HG02938 (cell line): ENCODE measurements around the gene CDKL5.
"Not testable (repeated sequence)": the region's sequence is repeated elsewhere in the genome, so short reads cannot be mapped to it uniquely, and the experiment has no call there.

Source experiments
- ATAC-seq: cut with Tn5 transposase; IDR thresholded peaks from one replicate; pipeline ENCODE4 v1.9.1; 2021; ENCODE audit warnings: mild to moderate bottlenecking, moderate library complexity; ENCODE audit not compliant: unreplicated experiment

The CDKL5 gene

DNA sequence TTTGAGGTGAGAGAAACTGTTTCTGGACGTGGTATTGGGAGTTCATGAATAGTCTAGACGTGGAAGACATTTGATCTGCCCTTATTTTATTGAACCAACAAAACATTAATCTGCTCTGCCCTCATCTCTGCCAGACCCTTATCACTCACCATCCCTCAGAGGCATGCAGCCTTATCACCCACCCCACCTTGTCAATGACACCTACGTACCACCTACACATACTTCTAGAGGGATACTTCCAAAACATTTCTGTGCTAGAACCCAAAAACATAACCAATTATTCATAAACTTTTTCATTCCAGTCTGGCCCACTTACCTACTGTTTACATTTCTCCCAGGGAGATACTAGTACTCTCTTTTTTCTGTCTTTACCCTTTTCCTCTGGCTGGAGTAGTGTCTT is 141.3 kb downstream of the CDKL5 start:
- ATAC-seq: no peak

GRCh38 chrX:18573556-18573955 is 148.1 kb downstream of the CDKL5 start:
- ATAC-seq: no peak

- no peak for ATAC-seq
These were observed 149.2 kb downstream of the CDKL5 start for GRCh38 chrX:18574591-18574990.

- ATAC-seq: no peak
These were observed 150.3 kb downstream of the CDKL5 start for GRCh38 chrX:18575744-18576143.

- no peak for ATAC-seq
These were observed 152.0 kb downstream of the CDKL5 start for GRCh38 chrX:18577400-18577799.

DNA sequence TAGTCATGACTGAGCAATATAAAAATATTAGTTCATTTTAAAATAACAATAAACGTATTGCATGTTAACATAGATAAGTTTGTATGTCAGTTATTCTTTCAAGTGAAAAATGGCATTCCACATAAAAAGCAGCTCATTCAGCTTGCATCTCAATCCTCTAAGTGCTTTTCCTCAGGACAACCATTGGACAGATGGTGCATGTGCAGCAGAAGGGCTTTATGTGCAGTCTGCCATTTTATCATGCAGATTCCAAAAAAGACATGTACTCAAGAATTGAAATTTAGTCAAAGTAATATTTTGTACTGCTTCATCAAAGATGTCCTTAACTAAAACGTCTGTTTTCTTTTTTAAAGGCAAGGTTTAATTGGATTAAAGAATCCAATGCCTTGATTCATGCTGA is 153.1 kb downstream of the CDKL5 start:
- ATAC-seq: no peak

DNA sequence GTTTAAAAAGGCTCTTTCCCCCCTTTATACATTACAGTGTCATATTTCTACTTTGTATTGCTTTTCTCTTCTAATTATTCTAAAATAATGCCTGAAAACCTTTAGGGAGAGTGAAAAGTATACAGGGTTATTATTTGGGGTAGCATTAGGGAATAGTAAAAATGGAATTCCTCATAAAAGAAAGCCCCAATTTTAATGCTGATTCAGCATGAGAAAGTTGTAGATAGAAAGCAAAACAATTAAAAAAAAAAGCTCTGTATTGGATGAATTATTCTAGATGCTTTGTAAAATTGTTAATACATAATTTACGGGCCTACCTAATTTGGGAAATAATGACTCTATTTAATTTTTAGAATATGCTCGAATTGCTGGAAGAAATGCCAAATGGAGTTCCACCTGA is 154.1 kb downstream of the CDKL5 start:
- ATAC-seq: no peak

GRCh38 chrX:18582910-18583493 is 157.6 kb downstream of the CDKL5 start:
- no peak for ATAC-seq

DNA sequence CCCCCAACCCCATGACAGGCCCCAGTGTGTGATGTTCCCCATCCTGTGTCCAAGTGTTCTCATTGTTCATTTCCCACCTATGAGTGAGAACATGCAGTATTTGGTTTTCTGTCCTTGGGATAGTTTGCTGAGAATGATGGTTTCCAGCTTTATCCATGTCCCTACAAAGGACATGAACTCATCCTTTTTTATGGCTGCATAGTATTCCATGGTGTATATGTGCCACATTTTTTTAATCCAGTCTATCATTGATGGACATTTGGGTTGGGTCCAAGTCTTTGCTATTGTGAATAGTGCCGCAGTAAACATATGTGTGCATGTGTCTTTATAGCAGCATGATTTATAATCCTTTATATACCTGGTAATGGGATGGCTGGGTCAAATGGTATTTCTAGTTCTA is 163.9 kb downstream of the CDKL5 start:
- not testable (repeated sequence) for ATAC-seq

DNA sequence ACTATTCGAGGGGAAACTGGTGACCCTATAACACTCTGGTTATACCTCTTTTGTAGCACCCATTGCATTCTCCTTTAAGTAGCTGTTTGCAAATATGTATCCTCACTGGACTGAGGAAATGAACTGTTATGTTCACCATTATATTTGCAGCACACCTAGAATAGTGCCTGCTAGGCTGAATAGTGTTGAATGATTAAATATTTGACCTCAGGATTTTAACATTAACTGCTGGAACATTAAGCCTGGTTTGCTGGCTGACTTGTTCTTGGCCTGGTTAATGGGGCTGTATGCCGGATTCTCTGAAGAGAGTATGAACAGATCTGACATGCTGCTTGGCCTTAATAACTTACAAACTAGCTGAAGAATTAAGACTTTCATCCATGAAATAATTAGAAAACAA is 166.4 kb downstream of the CDKL5 start:
- ATAC-seq: no peak

- ATAC-seq: no peak
These were observed 168.7 kb downstream of the CDKL5 start for GRCh38 chrX:18594079-18594478.

DNA sequence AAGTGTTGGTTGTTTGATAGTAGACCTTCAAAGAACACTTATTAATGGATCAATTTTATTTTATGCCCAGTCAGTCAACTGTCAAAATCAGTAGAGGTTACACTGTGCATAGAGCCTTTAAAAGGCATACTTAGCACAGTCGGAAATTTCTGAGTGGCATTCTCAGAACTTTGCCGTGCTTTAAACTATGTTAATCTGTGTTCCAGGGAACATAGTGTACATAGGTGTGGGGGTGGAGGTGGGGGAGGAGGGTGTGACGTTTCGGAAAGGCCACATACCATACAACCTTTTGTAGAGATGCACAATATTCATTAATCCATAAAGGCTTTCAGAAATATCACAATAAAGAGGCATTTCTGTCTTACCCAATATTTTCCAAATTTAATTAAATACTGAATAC is 170.7 kb downstream of the CDKL5 start:
- no peak for ATAC-seq

GRCh38 chrX:18598413-18598812 is 173.0 kb downstream of the CDKL5 start:
- ATAC-seq: no peak

DNA sequence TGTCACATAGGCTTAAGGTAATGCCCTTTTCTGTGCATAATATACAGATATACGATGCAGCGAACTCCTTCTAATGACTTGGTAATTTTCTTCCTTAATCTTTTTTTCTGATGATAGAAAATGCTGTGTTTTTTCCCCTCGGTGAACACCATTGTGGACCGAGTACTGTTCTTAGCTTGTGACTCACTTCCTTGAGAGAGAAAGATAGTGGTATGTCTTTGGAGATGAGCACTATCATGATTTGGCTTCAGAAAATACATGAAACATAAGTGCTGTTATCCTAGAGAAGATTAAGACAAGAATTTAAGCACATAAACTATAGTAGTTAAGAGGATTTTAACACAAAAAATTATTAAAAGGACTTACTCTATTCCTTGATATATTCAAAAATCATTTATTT is 182.6 kb downstream of the CDKL5 start:
- ATAC-seq: no peak

DNA sequence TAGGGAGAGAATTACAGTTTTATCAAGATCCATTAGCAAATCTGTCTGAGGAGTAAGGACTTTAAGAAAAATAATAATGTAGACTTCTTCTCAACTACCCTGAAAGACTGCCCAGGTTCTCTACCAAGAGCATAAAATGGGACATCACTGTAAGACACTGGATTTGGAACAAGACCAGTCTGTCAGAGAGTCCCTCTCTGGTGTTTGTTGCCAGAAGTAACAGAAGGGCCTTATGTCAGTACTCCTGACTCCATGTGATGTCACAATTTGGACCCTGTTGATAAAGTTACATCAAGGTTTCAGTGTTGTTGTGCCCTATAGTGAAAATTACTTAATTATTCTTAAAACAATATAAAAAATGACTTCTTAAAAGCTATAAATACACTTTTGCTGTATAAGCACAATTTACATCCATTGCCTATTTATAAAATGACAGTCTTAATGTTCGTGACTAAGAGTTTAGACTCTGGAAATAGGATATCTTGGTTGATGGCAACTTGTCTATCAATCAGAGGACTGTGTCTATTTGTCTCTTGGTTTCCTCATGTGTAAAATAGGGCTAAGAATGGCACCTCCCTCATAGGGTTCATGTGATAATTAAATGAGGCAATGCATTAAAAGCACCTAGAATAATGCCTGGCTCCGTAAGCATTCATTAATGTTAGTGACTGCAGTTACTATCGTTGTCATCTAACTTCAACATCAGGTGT is 188.7 kb downstream of the CDKL5 start:
- ATAC-seq: no peak

DNA sequence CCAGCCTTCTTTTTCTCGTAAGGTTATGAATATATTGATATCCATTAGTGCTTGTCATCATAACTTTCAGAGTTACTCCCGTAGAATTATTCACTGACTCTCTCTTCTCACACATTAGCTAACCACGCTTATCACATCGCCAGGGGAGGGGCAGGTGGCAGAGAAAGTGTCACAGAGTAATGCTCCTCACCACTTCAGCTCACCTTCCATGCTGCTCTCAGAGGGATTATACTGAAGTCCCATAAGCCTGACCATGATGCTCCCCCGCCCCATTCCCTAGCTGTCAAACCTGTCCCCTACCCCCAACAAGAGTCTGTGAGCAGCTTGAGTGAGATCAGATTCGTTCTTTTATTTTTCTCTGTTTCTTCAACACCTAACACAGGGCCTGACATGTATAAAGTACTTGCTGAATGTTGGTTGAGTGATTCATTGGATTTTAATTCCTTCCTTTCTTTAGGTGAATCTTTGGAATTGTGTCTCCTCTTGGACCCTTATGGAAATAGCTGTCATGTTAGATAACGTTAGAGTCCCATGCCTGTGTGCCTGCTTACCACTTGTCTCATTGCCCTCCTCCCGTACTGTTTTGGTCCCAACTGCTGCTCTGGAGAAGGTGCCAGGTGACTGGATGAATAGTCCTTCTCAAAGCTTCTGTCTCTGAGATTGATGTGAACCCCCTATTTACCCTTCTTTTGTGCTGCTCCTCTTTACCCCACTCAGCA is 191.4 kb downstream of the CDKL5 start:
- no peak for ATAC-seq

- ATAC-seq: no peak
These were observed 192.0 kb downstream of the CDKL5 start for GRCh38 chrX:18617407-18617750.

- ATAC-seq: no peak
These were observed 193.9 kb downstream of the CDKL5 start for GRCh38 chrX:18619288-18619687.

GRCh38 chrX:18620349-18620748 is 194.9 kb downstream of the CDKL5 start:
- ATAC-seq: no peak

GRCh38 chrX:18624599-18624998 is 199.2 kb downstream of the CDKL5 start:
- ATAC-seq: no peak

GRCh38 chrX:18630934-18631333 is 205.5 kb downstream of the CDKL5 start:
- ATAC-seq: no peak

DNA sequence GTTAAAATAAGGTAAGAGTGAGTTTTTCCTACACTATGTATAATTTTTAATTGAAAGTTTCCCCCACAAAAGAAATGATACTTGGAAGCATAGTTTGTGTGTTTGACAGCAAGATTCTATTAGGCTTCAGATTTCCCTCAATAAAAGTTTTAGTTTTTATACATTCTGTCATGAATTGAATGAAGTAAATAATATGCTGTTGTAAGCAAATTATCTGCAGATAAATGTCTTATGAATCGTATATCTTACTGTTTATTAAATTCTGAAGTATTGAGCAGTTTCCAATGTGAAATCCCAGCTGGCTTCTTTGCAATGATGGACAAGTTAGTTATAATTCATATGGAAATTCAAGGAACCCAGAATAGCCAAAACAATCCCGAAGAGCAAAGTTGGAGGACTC is 213.0 kb downstream of the CDKL5 start:
- no peak for ATAC-seq
